Keratinocyte (primary cell): ENCODE results near the gene STON2. TPM values are rescaled to one million over a fixed set of nuclear protein-coding genes. Genes with fewer than 3 reads are reported as not detected.

Experiments used
- DNase-seq: peaks from one replicate; pipeline ENCODE4 v3.0.0-alpha.2; 2011; ENCODE audit warnings: low read depth, missing footprints, low spot score
- FAIRE-seq: peaks from 2 replicates; lab custom pipeline; 2011; peaks lifted over from hg19 to GRCh38; lab: Jason Lieb, UNC
- H2AFZ ChIP-seq: 2 replicates; pipeline ENCODE4 v1.6.0; 2012; ENCODE audit warnings: low read length, control low read depth, inconsistent platforms; ENCODE audit not compliant: control insufficient read depth
- H3K27ac ChIP-seq: 2 replicates; pipeline ENCODE4 v1.5.1; 2011; ENCODE audit warnings: low read length; ENCODE audit not compliant: control insufficient read depth, insufficient read depth
- H3K27me3 ChIP-seq: 3 replicates; pipeline ENCODE4 v1.6.0; 2011; ENCODE audit warnings: low read length; ENCODE audit not compliant: control insufficient read depth, insufficient read depth; ENCODE audit errors: extremely low read depth
- H3K36me3 ChIP-seq, 2 experiments: 2 replicates in 1 of 2; 3 replicates in 1 of 2; pipeline ENCODE4 v1.5.1; 2011; ENCODE audit warnings: low read length in 2 of 2, mild to moderate bottlenecking in 1 of 2; ENCODE audit not compliant: control insufficient read depth in 2 of 2, insufficient read depth in 2 of 2; ENCODE audit errors: extremely low read depth in 1 of 2
- H3K4me1 ChIP-seq: 3 replicates; pipeline ENCODE4 v1.5.1; 2011; ENCODE audit warnings: low read length; ENCODE audit not compliant: control insufficient read depth, insufficient read depth; ENCODE audit errors: extremely low read depth
- H3K4me2 ChIP-seq: 3 replicates; pipeline ENCODE4 v1.6.0; 2011; ENCODE audit warnings: low read depth, low read length; ENCODE audit not compliant: control insufficient read depth, insufficient read depth; ENCODE audit errors: extremely low read depth
- H3K4me3 ChIP-seq, 3 experiments: fragments of 200-600 bp in 1 of 3; sonication (generic) in 1 of 3; 2 replicates in 2 of 3; 3 replicates in 1 of 3; pipeline ENCODE4 v1.5.1; 2011 to 2016; ENCODE audit warnings: low read length in 3 of 3, mild to moderate bottlenecking in 3 of 3, control low read depth in 2 of 3, inconsistent platforms in 1 of 3, low read depth in 1 of 3, mixed read lengths in 1 of 3, mixed run types in 1 of 3, moderate library complexity in 1 of 3; ENCODE audit not compliant: control insufficient read depth in 2 of 3, insufficient read depth in 2 of 3; ENCODE audit errors: extremely low read depth in 1 of 3
- H3K79me2 ChIP-seq: 2 replicates; pipeline ENCODE4 v1.6.0; 2012; ENCODE audit warnings: low read length; ENCODE audit not compliant: control insufficient read depth, insufficient read depth
- H3K9ac ChIP-seq: 3 replicates; pipeline ENCODE4 v1.6.0; 2011; ENCODE audit warnings: low read length; ENCODE audit not compliant: control insufficient read depth, insufficient read depth; ENCODE audit errors: extremely low read depth
- H3K9me1 ChIP-seq: 3 replicates; pipeline ENCODE4 v1.6.0; 2011; ENCODE audit warnings: low read length; ENCODE audit not compliant: control insufficient read depth, insufficient read depth; ENCODE audit errors: extremely low read depth
- H3K9me3 ChIP-seq: 2 replicates; pipeline ENCODE4 v1.5.1; 2012; ENCODE audit warnings: low read depth, low read length; ENCODE audit not compliant: control insufficient read depth
- H4K20me1 ChIP-seq: 3 replicates; pipeline ENCODE4 v1.6.0; 2011; ENCODE audit warnings: low read length; ENCODE audit not compliant: control insufficient read depth, insufficient read depth; ENCODE audit errors: extremely low read depth
- EZH2 ChIP-seq: IDR thresholded peaks from one replicate; pipeline ENCODE4 v1.6.1; 2012; ENCODE audit warnings: inconsistent platforms, mild to moderate bottlenecking, low read length, moderate library complexity
- dilution Hi-C: fragments of 300-500 bp; cut with MboI; formaldehyde crosslinking; loops from one replicate; pipeline ENCODE4 v1.7.0; 2020; ENCODE audit warnings: low sequenced_read_pairs; ENCODE audit not compliant: extremely low pct_ligation_motif_present
- polyA plus RNA-seq, 5 experiments: library from polyadenylated mRNA; depleted of rRNA in 3 of 5; stranded (reverse) in 3 of 5; stranded (forward) in 1 of 5; unstranded in 1 of 5; fragments of >200 nt; gene quantifications; 1 replicate in 1 of 5; 2 replicates in 3 of 5; 3 replicates in 1 of 5; pipeline versions ENCODE4 v1.2.1 to v1.2.3, GENCODE V29; 2011 to 2012; ENCODE audit warnings: missing spikeins in 2 of 5, low read depth in 1 of 5, low replicate concordance in 1 of 5
- TF ChIP-seq, protein P1 (sequence below), 3 experiments: IDR thresholded peaks in 1 of 3; conservative IDR thresholded peaks in 1 of 3; optimal IDR thresholded peaks in 1 of 3; 2 replicates in 2 of 3; 3 replicates in 1 of 3; pipeline versions ENCODE3 to v1.5.1; 2011; ENCODE audit warnings: low read length in 3 of 3, mild to moderate bottlenecking in 3 of 3, moderate library complexity in 2 of 3, control low read depth in 1 of 3, inconsistent platforms in 1 of 3; ENCODE audit not compliant: insufficient read depth in 2 of 3; ENCODE audit errors: extremely low read depth in 1 of 3

The STON2 gene
- polyA plus RNA-seq, 1 donor (not counting 4 experiments of a cell fraction or from before 2014, with no cell fraction given): 82.3 TPM

DNA sequence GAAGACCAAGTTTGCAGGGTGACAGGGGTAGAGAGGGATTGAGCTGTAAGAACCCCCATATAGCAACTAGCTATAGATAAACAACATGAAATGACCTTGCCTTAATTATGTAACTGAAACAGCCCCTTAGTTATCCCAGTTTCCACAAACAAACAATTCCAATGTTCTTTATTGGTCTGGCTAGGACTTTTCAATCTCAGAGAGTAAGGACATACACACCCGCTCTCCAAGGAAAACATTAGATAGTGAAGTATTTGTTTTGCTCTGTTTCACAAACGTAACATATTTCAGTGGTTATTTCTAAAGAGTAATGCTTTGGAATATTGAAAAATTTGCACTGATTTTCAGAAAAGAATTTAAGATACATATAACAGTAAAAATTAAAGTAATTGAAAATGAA is 127.8 kb downstream of the STON2 start:
- TF ChIP-seq, protein P1, sequence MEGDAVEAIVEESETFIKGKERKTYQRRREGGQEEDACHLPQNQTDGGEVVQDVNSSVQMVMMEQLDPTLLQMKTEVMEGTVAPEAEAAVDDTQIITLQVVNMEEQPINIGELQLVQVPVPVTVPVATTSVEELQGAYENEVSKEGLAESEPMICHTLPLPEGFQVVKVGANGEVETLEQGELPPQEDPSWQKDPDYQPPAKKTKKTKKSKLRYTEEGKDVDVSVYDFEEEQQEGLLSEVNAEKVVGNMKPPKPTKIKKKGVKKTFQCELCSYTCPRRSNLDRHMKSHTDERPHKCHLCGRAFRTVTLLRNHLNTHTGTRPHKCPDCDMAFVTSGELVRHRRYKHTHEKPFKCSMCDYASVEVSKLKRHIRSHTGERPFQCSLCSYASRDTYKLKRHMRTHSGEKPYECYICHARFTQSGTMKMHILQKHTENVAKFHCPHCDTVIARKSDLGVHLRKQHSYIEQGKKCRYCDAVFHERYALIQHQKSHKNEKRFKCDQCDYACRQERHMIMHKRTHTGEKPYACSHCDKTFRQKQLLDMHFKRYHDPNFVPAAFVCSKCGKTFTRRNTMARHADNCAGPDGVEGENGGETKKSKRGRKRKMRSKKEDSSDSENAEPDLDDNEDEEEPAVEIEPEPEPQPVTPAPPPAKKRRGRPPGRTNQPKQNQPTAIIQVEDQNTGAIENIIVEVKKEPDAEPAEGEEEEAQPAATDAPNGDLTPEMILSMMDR (optimal IDR thresholded peaks at IDR 0.05 in 1 of 3, IDR thresholded peaks at IDR 0.05 in 1 of 3, conservative IDR thresholded peaks at IDR 0.05 in 1 of 3; ENCODE audit: extremely low read depth in 1 of 3, insufficient read depth in 2 of 3, low read length in 3 of 3): no peak
- TF ChIP-seq EZH2: no peak
- peaks cover 30% of the 10 kb centered on the region for H3K4me1 ChIP-seq
- dilution Hi-C loops: no loop called here
- no peak overlapping the region for H3K4me2 ChIP-seq
- no peak overlapping the region for H3K9ac ChIP-seq
- FAIRE-seq: no peak
- H2AFZ ChIP-seq: no peak overlapping the region
- H3K9me1 ChIP-seq: no peaks in the 10 kb centered on the region
- H3K9me3 ChIP-seq: no peaks in the 10 kb centered on the region
- no peak overlapping the region for H3K4me3 ChIP-seq
- H3K79me2 ChIP-seq: peaks cover 61% of the 10 kb centered on the region
- H3K36me3 ChIP-seq: peaks cover 29 to 41% of the 10 kb centered on the region in 2 experiments
- DNase-seq: no peak
- H4K20me1 ChIP-seq: peaks cover 8% of the 10 kb centered on the region
- no peaks in the 10 kb centered on the region for H3K27me3 ChIP-seq
- no peak overlapping the region for H3K27ac ChIP-seq

DNA sequence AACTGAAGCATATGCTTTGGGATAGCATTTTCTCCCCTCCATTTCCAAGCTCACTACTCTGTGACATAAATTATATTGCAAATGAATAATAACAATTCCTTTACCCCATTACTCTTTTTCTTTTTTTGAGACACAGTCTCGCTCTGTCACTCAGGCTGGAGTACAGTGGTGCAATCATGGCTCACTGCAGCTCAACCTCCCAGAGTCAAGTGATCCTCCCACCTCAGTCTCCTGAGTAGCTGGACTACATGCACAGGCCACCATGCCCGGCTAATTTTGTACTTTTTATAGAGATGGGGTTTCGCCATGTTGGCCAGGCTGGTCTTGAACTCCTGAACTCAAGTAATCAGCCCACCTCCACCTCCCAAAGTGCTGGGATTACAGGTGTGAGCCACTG is 130.1 kb downstream of the STON2 start:
- Histone ChIP-seq H2AFZ (no peak overlapping the region), H4K20me1 (peaks cover 5% of the 10 kb centered on the region), H3K9me1 (no peaks in the 10 kb centered on the region), H3K4me1 (peaks cover 26% of the 10 kb centered on the region), H3K27ac (no peak overlapping the region), H3K27me3 (no peaks in the 10 kb centered on the region), H3K79me2 (peaks cover 40% of the 10 kb centered on the region), H3K4me3 (no peak overlapping the region), H3K36me3 (peaks cover 17 to 30% of the 10 kb centered on the region in 2 experiments), H3K9me3 (no peaks in the 10 kb centered on the region), H3K9ac (no peak overlapping the region), H3K4me2 (no peak overlapping the region)
- dilution Hi-C loops: no loop called here
- FAIRE-seq (no peak), DNase-seq (no peak)
- TF ChIP-seq, protein P1 (optimal IDR thresholded peaks at IDR 0.05 in 1 of 3, IDR thresholded peaks at IDR 0.05 in 1 of 3, conservative IDR thresholded peaks at IDR 0.05 in 1 of 3; ENCODE audit: extremely low read depth in 1 of 3, insufficient read depth in 2 of 3, low read length in 3 of 3): no peak
- TF ChIP-seq EZH2: no peak
